ENCODE results near the gene FOXJ1. TPM values are rescaled to one million over a fixed set of nuclear protein-coding genes. Genes with fewer than 3 reads are reported as not detected.

The FOXJ1 gene
- total and polyA plus RNA-seq, 9 donors = 0.23 to 168 (median 5.8) TPM; not detected in 2

- Histone ChIP-seq H3K4me1 (ENCODE audit: insufficient read depth) (peaks cover 2% of the 10 kb centered on the region), H3K9me3 (no peaks in the 10 kb centered on the region), H3K36me3 (no peaks in the 10 kb centered on the region), H3K27ac (no peak overlapping the region), H3K4me3 (no peak overlapping the region), H3K27me3 (no peaks in the 10 kb centered on the region)
- no peak for TF ChIP-seq EP300 (IDR thresholded peaks at IDR 0.05)
- TF ChIP-seq CTCF (IDR thresholded peaks at IDR 0.05) = no peak
- no peak for TF ChIP-seq POLR2A (IDR thresholded peaks at IDR 0.05)
- intact Hi-C loops (cut with DNase I) = loop anchor here (2.0 to 10.0 kb wide), 6 partner anchors 58 to 173 kb away; no protein-coding TSS in a partner anchor
- DNase-seq = no peak
- 71 to 77% (median 72%) methylated on average over 5 to 9 of the region's 9 CpGs for WGBS, 3 donors
Measured at GRCh38 chr17:76123749-76124581, 17.1 kb downstream of the FOXJ1 start.

- no peak for TF ChIP-seq EP300 (IDR thresholded peaks at IDR 0.05)
- TF ChIP-seq CTCF (IDR thresholded peaks at IDR 0.05) = no peak
- no peak for TF ChIP-seq POLR2A (IDR thresholded peaks at IDR 0.05)
Measured at GRCh38 chr17:76123191-76123499, 17.9 kb downstream of the FOXJ1 start.

GRCh38 chr17:76122431-76123190, 18.4 kb downstream of the FOXJ1 start:
- H3K27me3 ChIP-seq = no peaks in the 10 kb centered on the region
- DNase-seq = no peak
- peaks cover 2% of the 10 kb centered on the region for H3K4me1 ChIP-seq (ENCODE audit: insufficient read depth)
- TF ChIP-seq EP300 (IDR thresholded peaks at IDR 0.05) (no peak), POLR2A (IDR thresholded peaks at IDR 0.05) (no peak), CTCF (IDR thresholded peaks at IDR 0.05) (no peak)
- WGBS, 3 donors = 89 to 93% (median 91%) methylated on average over 24 of the region's 24 CpGs
- no peak overlapping the region for H3K4me3 ChIP-seq
- H3K27ac ChIP-seq = no peak overlapping the region
- H3K36me3 ChIP-seq = no peaks in the 10 kb centered on the region
- no peaks in the 10 kb centered on the region for H3K9me3 ChIP-seq
- intact Hi-C loops (cut with DNase I) = loop anchor here (2.0 to 10.0 kb wide), 6 partner anchors 60 to 175 kb away; no protein-coding TSS in a partner anchor

More at GRCh38 chr17:76123191-76123499, 17.9 kb downstream of the FOXJ1 start:
- no peak for DNase-seq
- H3K4me1 ChIP-seq (ENCODE audit: insufficient read depth) = peaks cover 2% of the 10 kb centered on the region
- no peaks in the 10 kb centered on the region for H3K9me3 ChIP-seq
- intact Hi-C loops (cut with DNase I) = loop anchor here (2.0 to 10.0 kb wide), 6 partner anchors 59 to 174 kb away; no protein-coding TSS in a partner anchor
- no peaks in the 10 kb centered on the region for H3K27me3 ChIP-seq
- no peak overlapping the region for H3K4me3 ChIP-seq
- 75 to 79% (median 77%) methylated on average over 5 of the region's 5 CpGs for WGBS, 3 donors
- no peaks in the 10 kb centered on the region for H3K36me3 ChIP-seq
- no peak overlapping the region for H3K27ac ChIP-seq

GRCh38 chr17:76121932-76122430, 19.1 kb downstream of the FOXJ1 start:
- no peaks in the 10 kb centered on the region for H3K9me3 ChIP-seq
- TF ChIP-seq CTCF (IDR thresholded peaks at IDR 0.05) = no peak
- no peak for TF ChIP-seq POLR2A (IDR thresholded peaks at IDR 0.05)
- TF ChIP-seq EP300 (IDR thresholded peaks at IDR 0.05) = no peak
- intact Hi-C loops (cut with DNase I) = loop anchor here (1.0 to 10.0 kb wide), 8 partner anchors 60 to 175 kb away; no protein-coding TSS in a partner anchor
- DNase-seq = peak in 2 of 5 donors; percentile 45 to 48
- H3K4me3 ChIP-seq = peak overlapping the region; percentile 19
- H3K27me3 ChIP-seq = no peaks in the 10 kb centered on the region
- no peaks in the 10 kb centered on the region for H3K36me3 ChIP-seq
- 37 to 59% (median 47%) methylated on average over 22 to 42 of the region's 42 CpGs for WGBS, 3 donors
- H3K4me1 ChIP-seq (ENCODE audit: insufficient read depth) = peaks cover 2% of the 10 kb centered on the region
- no peak overlapping the region for H3K27ac ChIP-seq

Measured in ovary (tissue), 9 donors.